Smooth muscle cell of trachea (primary cell): ENCODE measurements around the gene PCDHGB6. TPM values are rescaled to one million over a fixed set of nuclear protein-coding genes. Genes with fewer than 3 reads are reported as not detected.

Experiments
- total RNA-seq: library from RNA; depleted of rRNA; stranded (reverse); fragments of >200 nt; gene quantifications from 2 replicates; pipeline ENCODE4 v1.2.1, GENCODE V29; 2014

Gene PCDHGB6
- total RNA-seq, 1 donor from 2014 or later: 6.5 TPM

Other genes starting within 250 kb of the PCDHGB6 start
- under 0.01 and 0.66 TPM in 2 replicates for gene PCDHB7, start 235.4 kb upstream of the PCDHGB6 start, total RNA-seq
- gene PCDHB8, start 230.2 kb upstream of the PCDHGB6 start, total RNA-seq: 0.50 TPM in 1 of 2 replicates, not detected in the other
- 0.15 and 0.50 TPM in 2 replicates for gene PCDHB16, start 225.6 kb upstream of the PCDHGB6 start, total RNA-seq
- under 0.01 and 0.17 TPM in 2 replicates for gene PCDHB9, start 220.9 kb upstream of the PCDHGB6 start, total RNA-seq
- 0.15 and 0.66 TPM in 2 replicates for gene PCDHB10, start 215.7 kb upstream of the PCDHGB6 start, total RNA-seq
- gene PCDHB11, start 208.4 kb upstream of the PCDHGB6 start, total RNA-seq: 0.50 TPM in 1 of 2 replicates, not detected in the other
- gene PCDHB12, start 199.3 kb upstream of the PCDHGB6 start, total RNA-seq: 0.15 and 0.33 TPM in 2 replicates
- under 0.01 and 1.3 TPM in 2 replicates for gene PCDHB13, start 194.1 kb upstream of the PCDHGB6 start, total RNA-seq
- 0.15 and 1.2 TPM in 2 replicates for gene PCDHB14, start 184.7 kb upstream of the PCDHGB6 start, total RNA-seq
- gene PCDHB15, start 162.6 kb upstream of the PCDHGB6 start, total RNA-seq: under 0.01 and 0.66 TPM in 2 replicates
- 0.50 and 1.0 TPM in 2 replicates for gene SLC25A2, start 104.0 kb upstream of the PCDHGB6 start, total RNA-seq
- 70.8 and 74.8 TPM in 2 replicates for gene TAF7, start 87.2 kb upstream of the PCDHGB6 start, total RNA-seq
- gene PCDHGA1, start 77.5 kb upstream of the PCDHGB6 start, total RNA-seq: 1.3 and 2.3 TPM in 2 replicates
- 3.3 and 6.6 TPM in 2 replicates for gene PCDHGA2, start 69.3 kb upstream of the PCDHGB6 start, total RNA-seq
- 1.3 and 2.6 TPM in 2 replicates for gene PCDHGA3, start 64.2 kb upstream of the PCDHGB6 start, total RNA-seq
- 4.4 and 4.5 TPM in 2 replicates for gene PCDHGB1, start 57.9 kb upstream of the PCDHGB6 start, total RNA-seq
- 8.9 and 11.1 TPM in 2 replicates for gene PCDHGA4, start 53.0 kb upstream of the PCDHGB6 start, total RNA-seq
- gene PCDHGB2, start 48.0 kb upstream of the PCDHGB6 start, total RNA-seq: 5.1 TPM in 2 replicates
- 2.8 and 3.5 TPM in 2 replicates for gene PCDHGA5, start 43.9 kb upstream of the PCDHGB6 start, total RNA-seq
- gene PCDHGB3, start 37.8 kb upstream of the PCDHGB6 start, total RNA-seq: 7.1 and 9.4 TPM in 2 replicates
- gene PCDHGA6, start 34.1 kb upstream of the PCDHGB6 start, total RNA-seq: 4.8 and 6.3 TPM in 2 replicates
- gene PCDHGA7, start 25.3 kb upstream of the PCDHGB6 start, total RNA-seq: 5.4 and 8.4 TPM in 2 replicates
- 21.5 and 38.4 TPM in 2 replicates for gene PCDHGB4, start 20.3 kb upstream of the PCDHGB6 start, total RNA-seq
- 3.9 and 5.6 TPM in 2 replicates for gene PCDHGA8, start 15.4 kb upstream of the PCDHGB6 start, total RNA-seq
- gene PCDHGB5, start 10.1 kb upstream of the PCDHGB6 start, total RNA-seq: 27.9 and 40.4 TPM in 2 replicates
- gene PCDHGA9, start 5.2 kb upstream of the PCDHGB6 start, total RNA-seq: 7.4 and 8.0 TPM in 2 replicates
- 13.8 and 14.7 TPM in 2 replicates for gene PCDHGA10, start 5.0 kb downstream of the PCDHGB6 start, total RNA-seq
- 15.7 and 16.4 TPM in 2 replicates for gene PCDHGB7, start 9.7 kb downstream of the PCDHGB6 start, total RNA-seq
- 23.0 and 26.9 TPM in 2 replicates for gene PCDHGA11, start 13.0 kb downstream of the PCDHGB6 start, total RNA-seq
- 26.0 and 35.4 TPM in 2 replicates for gene PCDHGA12, start 22.5 kb downstream of the PCDHGB6 start, total RNA-seq
- 94.1 and 137 TPM in 2 replicates for gene PCDHGC3, start 67.9 kb downstream of the PCDHGB6 start, total RNA-seq
- 4.5 and 6.0 TPM in 2 replicates for gene PCDHGC4, start 77.0 kb downstream of the PCDHGB6 start, total RNA-seq
- 7.9 and 8.1 TPM in 2 replicates for gene PCDHGC5, start 81.1 kb downstream of the PCDHGB6 start, total RNA-seq
- gene DIAPH1, start 211.0 kb downstream of the PCDHGB6 start, total RNA-seq: 22.0 and 46.4 TPM in 2 replicates
- 63.0 and 67.6 TPM in 2 replicates for gene HDAC3, start 228.8 kb downstream of the PCDHGB6 start, total RNA-seq
- 2.2 and 2.3 TPM in 2 replicates for gene RELL2, start 229.0 kb downstream of the PCDHGB6 start, total RNA-seq
- gene FCHSD1, start 243.4 kb downstream of the PCDHGB6 start, total RNA-seq: 39.9 and 46.5 TPM in 2 replicates